Effector CD8-positive, alpha-beta T cell (primary cell): ENCODE measurements around the gene POLR2B.
"Not testable (repeated sequence)": the region's sequence is repeated elsewhere in the genome, so short reads cannot be mapped to it uniquely, and the experiment has no call there.

Experiments
- DNase-seq: peaks from one replicate; lab custom pipeline; 2025; lab: John Stamatoyannopoulos, UW

POLR2B gene

DNA sequence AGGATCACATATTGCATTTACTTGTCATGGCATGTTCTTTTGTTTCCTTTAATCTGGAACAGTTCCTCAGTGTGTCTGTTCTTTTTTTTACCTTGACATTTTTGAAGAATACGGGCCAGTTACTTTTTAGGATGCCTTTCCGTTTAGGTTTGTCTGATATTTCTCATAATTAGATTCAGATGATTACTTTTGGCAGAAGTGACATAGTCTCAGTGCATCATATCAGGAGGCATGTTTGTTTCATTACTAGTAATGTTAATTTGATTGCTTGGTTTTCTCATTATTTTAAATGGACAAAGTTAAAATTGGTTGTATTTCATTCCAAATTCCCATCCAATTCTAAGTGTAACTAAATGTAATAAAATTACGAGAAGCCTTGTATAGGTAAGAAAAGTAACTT is 8.3 kb downstream of the POLR2B start:
- DNase-seq: no peak

DNA sequence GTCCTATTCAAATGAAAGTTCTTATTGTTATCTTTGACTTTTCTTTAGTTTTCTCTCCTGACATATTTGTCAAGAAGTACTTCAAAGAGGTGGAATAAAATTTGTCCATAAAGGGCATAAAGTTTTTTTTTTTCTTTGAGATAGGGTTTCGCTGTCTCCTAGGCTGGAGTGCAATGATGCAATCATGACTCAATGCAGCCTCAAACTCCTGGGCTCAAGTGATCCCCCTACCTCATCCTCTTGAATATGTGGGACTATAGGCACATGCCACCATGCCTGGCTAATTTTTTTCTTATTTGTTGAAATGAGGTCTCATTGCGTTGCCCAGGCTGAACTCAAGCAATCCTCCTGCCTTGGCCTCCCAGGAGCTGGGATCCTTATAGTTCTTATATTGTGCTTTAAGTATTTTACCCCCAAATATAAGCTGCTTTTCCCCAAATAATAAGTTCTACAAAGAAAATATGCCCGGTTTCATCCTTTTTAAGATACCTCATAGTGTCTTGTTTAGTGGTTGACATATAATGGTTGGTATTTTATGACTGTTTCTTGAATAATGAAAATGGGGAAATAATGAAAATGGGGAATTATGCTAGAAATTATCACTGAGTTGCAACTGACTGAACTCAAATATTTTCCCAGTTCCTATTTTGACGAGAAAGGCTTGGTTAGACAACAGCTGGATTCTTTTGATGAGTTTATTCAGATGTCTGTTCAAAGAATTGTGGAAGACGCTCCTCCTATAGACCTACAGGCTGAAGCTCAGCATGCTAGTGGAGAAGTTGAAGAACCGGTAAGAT is 11.6 kb downstream of the POLR2B start:
- DNase-seq: no peak

DNA sequence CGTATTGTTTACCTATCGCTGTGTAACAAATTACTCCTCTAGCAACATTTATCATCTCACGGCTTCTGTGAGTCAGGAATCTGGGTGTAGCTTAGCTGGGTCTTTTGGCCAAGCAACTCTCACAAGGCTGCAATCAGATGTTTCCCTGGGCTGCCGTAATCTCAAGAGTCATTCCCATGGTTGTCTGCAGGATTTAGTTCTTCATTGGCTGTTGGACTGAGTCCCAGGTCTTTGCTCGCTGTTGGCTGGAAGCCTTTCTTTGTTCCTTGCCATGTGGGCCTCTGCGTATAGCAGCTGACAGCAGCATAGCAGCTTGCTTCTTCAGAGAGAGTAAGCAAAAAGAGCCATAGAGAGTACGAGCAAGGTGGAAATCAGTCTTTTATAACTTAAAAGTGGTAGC is 16.8 kb downstream of the POLR2B start:
- no peak for DNase-seq

DNA sequence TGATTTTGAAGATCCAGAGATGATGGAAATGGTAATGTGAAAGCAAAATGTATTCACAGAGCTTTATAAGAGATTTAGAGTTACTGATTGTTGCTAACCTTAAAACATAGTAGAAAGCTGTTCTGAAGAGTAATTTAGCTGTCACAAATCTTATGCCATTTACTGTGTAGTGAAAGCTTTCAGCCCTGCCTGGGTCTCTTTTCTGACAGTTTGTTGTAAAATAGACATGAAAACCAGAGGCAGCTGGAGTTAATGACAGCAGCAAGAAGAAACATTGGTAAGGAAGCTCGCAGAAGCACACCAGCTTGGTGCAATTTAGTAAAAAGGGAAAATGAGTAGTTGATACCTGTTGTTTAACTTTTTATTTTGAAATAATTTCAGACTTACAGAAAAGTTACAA is 21.1 kb downstream of the POLR2B start:
- DNase-seq: no peak

DNA sequence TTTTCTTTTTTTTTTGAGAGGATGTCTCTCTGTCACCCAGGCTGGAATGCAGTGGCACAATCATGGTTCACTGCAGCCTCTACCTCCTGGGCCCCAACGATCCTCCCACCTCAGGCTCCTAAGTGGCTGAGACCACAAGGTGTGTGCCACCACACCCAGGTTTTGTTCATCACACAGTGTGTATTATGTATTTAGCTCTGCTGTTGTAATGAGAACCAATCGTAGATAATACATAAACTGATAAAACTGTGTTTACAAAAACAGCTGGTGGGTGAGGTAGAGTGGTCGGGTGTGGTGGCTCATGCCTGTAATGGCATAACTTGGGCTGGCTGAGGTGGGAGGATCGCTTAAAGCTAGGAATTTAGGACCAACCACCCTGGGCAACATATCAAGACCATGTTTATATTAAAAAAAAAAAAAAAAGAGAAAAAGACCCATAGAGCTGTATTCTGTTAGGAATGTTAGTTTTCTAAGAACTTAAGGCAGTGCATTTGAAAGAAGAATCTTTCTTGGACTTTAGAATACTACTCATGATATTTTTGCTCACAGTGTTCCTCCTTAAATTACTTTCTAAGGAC is 34.9 kb downstream of the POLR2B start:
- no peak for DNase-seq

DNA sequence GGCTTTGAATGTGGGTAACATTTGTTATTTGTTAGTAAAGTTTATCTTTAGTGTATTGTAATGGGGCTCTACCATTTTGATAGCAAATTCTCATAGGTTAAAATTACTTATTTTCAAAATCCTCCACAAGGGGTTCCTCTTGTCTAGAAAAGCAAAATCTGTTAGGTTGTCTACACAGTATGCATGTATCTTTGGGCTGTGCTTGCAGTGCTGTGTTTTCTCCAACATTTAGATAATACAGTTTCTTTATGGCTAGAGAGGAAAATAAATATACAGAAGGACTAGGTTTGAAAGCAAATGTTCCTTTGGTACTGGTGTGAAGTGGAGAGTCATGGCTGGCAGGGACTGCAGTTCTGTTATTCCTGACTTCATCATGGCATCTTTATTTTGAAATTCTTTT is 40.3 kb downstream of the POLR2B start:
- DNase-seq: no peak

DNA sequence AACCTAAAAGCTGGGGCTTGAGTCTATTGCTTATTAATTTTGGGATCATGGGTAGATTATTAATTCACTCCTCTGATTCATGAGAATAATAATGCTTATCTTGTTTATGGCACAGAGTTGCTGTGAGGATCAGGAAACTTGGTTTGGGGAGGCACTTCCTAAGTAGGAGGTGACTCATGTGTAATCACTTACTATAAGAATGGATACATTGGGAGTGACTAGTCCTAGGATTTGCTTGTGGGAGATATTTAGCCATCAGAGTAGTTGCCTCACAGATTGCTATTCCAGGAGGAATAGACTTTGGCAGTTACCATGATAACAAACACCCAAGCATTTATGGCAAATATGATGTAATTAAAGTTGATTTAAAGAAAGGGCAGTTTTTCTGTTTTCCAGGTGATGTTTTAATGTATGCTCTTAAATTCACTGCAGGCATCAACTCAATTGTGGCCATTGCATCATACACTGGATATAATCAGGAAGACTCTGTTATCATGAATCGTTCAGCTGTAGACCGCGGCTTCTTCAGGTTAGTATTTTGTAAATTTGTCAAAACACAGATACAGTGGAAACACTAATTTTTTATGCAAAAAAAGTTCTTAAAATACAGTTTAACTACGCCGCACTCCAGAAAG is 41.9 kb downstream of the POLR2B start:
- DNase-seq: no peak

DNA sequence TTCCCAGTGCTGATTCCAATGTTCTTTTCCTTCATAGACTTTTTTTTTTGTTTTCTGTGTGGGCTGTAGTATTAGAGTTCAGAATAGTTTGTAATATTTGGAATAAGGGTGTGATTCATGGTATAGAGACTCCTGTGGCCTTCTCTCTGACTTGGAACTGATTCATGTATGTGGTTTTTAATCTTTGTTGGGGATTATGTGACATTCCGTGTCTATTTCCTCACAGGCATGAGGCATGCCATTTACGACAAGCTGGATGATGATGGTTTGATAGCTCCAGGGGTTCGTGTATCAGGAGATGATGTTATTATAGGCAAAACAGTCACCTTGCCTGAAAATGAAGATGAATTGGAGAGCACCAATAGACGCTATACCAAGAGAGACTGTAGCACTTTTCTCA is 44.4 kb downstream of the POLR2B start:
- no peak for DNase-seq

DNA sequence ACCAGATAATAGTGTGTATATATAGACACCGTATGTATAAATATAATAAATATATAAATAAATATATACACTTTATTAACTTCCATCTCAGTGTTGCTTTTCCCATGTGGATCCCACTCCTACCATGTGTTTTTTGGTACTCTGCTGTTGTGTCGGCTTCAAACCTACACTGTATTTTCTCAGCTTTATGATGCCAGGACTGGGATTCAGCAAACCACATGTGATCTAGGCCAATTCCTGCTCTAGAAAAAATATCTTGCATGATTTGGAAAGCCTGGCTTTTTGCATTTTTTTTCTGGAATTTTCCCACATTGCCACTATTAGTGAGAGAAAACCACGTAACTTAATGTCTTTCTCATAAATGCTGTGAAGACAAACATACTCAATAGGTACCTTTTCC is 55.8 kb downstream of the POLR2B start:
- no peak for DNase-seq

DNA sequence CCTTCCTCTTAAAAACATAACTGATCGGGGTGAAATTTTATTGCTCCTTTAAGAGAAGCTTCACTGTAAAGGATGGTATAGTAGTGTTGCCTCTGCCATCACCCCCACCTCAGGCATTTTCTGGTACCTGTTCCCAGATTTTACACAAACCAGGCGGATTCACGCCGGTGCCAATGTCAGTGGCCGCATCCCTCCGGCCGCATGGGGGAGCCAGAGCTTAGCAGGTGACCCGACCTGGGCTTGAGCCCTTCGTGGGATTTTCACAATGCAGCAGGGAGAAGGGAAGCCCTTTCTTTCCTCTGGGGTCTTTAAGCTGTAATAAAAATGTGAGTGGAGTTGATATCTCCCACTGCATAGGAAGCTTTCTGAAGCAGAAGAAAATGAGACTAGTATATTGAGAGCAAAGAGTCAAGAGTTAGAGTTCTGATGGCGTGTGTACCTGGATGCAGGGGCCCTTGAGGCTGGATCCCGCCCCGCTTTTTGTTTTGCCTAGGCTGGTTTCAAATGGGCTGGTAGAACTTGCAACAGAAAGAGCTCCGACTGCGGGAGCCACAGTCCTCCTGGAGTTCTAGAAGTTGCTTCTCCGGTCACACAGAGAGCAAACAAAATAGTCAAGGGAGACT is 59.4 kb downstream of the POLR2B start:
- no peak for DNase-seq

DNA sequence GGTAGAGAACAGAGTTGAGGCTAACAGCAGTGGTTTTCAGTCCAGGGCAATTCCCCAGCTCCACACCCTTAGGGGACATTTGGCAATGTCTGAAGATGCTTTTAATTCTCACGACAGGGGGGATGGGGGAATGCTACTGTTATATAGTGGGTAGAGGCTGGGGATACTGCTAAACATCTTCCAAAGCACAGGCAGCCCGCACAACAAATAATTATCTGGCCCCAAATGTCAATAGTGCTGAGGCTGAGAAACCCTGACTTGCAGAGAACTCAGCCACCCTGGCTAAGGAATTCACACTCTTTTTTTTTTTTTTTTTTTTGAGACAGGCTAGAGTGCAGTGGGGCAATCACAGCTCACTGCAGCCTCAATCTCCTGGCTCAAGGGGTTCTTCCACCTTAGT is 60.6 kb downstream of the POLR2B start:
- no peak for DNase-seq

DNA sequence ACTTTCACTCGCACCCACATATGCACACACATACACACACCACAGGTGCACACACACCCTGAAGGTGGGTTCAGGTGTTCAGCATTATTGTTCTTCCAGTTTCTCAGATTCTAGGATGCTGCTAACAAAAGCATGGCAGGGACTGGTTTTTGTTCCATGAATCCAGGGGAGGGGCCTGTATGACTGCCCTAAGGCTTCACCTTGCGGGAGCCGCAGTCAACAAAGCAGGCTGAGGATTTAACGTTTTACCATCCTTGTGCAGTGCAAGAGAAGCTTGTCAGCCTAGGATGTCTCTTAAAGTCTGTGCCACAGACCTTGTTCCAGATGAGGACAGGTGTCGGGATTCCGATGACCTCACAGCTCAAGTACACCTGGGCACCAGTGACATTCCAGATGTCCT is 61.8 kb downstream of the POLR2B start:
- DNase-seq: no peak

DNA sequence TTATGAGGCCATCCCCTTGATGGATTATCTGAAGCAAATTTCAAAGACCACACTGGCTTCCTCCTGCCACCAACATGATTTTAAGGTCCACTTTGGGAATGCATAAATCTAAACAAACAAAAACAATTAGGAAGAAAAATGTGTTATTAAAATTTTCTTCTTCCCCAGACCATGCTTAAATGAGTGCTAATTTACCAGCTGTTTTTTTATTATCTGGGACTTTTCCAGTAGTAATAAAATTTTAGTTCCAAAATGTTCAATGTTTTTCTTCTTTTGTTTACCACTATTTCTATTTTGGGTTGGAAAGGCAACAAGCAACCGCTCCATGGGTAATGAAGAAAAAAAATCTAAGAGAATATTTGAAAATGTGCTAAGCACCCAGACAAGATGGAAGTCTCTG is 62.3 kb downstream of the POLR2B start:
- no peak for DNase-seq

DNA sequence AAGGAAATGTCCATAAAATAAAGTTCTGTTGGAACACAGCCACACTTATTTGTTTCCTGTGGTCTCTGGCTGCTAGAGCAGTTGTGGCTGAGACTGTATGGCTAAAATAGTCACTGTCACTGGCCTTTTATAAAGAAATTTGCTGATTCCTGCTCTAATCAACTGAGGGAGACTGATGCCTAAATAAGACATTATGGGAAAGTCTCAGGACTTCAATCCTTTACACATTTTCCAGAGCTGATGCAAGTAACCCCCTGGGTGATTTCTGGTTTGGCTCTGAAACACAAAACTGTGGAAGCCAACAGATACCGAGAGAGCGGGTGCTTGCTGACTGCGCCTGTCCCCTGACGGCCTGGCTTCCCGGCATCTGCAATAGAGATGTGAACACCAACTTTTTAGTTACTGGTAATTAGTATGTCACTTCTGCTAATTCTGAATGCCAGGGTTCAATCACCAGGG is 64.0 kb downstream of the POLR2B start:
- DNase-seq: no peak

DNA sequence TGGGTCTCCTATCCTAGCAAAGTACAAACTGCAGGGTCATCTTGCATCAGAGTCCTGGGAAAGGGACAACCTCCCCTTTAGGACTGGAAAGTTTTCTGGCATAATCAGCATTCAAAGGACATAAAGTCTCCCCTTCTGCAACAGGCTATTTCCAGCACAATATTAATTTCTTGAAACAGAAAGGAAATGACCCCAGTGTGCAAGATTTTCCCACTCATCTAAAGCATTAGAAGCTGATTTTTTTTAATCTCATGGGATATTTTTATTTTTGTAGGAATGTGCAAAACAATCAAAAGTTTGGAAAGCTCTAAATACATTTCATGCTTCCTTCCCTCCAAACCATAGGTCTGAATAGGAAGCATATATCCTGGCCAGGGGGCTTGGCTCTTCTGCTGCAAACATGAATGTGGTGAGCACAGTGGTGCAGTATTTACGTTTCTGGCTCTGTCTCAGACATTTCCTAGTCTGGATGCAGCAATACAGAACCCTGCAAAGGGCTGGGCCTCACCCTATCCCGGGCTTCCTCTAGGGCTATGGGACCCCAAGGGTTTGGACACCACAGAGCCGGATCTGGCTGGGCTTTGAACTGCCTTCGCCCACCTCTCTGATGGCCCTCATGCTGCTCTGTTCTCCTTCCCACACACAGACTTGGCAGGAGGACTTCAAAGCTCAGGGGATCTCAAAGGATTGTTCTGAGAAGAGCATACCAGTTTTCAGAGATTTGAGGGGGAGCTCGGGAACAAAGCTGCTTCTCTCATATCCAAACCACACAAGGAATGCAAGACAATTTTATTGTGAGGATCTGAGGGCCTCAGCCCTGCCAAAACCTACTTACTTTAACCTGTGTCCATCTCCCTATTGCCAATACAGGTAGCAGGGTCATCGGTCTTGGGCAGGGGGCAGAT is 64.9 kb downstream of the POLR2B start:
- DNase-seq: no peak

DNA sequence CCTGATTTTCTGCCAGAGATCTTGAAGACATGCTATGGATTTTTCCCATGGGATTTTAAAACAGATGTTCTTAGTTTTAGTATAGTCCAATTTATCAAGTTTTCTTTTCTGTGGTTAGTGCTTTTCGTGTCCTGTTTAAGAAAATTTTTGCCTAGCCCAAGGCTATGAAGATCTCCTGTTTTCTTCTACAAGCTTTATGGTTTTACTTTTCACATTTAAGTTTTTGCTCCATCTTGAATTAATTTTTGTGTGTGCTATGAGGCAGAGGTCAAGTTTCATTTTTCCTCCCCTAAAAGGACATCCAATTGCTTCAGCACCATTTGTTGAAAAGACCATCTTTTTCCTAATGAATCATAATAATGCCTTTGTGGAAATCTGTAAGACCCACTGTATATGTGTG is 65.6 kb downstream of the POLR2B start:
- DNase-seq: no peak

DNA sequence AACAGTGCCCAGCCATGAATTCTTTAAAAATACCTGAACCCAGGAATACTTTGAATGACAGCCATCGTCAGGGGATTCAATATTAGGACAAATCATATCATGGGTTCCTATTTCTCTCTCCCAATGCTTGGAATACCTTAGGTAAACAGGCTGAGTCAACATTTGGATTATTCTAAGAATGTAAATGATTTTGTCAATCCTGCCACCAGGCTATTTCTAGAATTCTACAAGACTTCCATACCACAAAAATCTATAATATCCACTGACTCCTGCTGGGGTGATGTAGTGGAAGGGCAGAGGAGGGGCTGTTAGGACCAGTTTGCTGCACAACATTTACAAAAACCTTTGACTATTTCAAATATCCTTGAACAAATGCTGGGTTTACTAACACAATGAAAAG is 66.3 kb downstream of the POLR2B start:
- no peak for DNase-seq

DNA sequence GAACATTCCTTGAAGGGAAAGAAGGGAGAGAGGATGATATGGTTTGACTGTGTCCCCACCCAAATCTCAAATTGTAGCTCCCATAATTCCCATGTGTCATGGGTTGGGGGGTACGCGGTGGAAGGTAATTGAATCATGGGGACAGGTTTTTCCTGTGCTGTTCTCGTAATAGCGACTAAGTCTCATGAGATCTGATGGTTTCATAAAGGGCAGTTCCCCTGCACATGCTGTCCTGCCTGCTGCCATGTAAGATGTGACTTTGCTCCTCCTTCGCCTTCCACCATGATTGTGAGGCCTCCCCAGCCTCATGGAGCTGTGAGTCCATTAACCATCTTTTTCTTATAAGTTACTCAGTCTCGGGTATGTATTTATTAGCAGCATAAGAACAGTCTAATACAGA is 68.3 kb downstream of the POLR2B start:
- not testable (repeated sequence) for DNase-seq

DNA sequence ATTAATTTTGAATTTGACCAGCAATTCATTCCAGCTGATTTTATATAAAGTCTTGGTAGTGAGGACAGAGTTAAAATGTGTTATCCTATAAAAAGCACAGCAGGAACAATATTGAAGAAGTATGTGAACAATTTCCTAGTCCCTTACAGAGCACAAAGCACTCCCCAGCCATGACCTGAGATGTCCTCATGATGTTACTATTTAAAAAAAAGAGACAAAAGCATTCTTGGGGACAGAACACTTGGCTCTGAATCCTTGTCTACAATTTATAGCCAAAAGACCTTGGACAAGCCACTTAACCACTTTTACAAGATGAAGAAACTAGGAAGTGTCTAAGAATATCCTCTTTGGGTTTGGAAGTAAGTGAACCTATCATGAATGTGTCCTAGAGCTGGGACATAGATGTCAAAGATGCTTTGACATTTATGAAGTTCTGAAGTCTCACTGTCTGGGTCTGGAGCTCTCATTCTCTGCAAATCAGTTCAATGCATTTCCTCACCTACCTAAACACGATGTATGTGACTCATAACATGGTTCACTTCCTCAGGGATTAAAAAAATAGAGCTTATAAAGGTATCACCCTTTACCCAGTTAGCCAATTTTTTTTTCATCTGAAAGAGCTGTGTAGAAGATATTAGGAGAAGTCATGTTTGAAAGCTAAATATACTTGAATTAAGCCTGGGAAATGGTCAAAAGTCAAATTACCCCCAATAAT is 70.1 kb downstream of the POLR2B start:
- no peak for DNase-seq

DNA sequence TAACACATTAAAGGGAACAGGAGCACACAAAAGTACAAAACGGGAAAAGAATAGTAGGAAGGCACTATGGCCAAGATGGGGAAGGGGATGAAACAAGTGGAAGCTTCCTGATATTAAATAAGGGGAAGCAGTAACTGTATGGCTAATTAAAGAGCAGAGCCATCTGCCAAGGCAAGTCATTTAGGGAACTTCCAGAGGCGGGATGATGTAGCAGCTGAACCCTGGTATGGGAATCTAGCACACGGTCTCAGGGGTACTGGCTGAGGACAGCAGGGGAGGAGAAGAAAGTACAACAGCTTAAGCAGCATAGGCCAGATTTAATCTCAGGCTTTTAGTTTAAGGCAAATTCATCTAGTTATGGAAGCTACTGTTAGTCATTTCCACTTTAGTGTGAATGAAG is 72.4 kb downstream of the POLR2B start:
- no peak for DNase-seq

DNA sequence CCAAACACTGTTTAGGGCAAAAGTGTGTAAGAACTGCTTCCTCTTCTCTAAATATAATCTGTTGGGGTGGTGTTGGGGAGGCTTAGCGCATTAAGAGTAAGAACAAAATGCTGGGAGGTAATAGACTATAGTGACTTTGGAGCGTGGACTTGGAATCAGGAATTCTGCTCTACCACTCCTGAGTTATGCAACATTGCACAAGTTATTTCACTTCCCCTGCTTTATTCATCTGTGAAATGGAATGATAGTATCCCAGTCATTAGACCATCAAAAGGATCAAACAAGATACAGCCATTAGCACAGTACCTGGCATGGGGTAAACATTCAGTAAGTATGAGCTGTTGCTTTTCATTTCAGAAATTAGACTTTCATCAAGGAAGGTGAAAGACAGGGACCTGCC is 72.8 kb downstream of the POLR2B start:
- DNase-seq: no peak
